Sigmoid colon (tissue), 4 donors: Measurements from ENCODE around the gene HAGH.

Experiments used
- EP300 ChIP-seq, 4 donors: sonication (generic); formaldehyde crosslinking; IDR thresholded peaks; one replicate each; pipeline ENCODE4 v1.6.1; 2017; ENCODE audit warnings: antibody characterized with exemption in 4 of 4
- POLR2A ChIP-seq, 2 donors: fragments of 450-650 bp; IDR thresholded peaks; one replicate each; pipeline ENCODE4 v1.6.1; 2016; ENCODE audit warnings: antibody characterized with exemption in 2 of 2, mild to moderate bottlenecking in 2 of 2, moderate library complexity in 2 of 2
- POLR2AphosphoS5 ChIP-seq, 4 donors: sonication (generic); formaldehyde crosslinking; IDR thresholded peaks; one replicate each; pipeline ENCODE4 v1.6.1; 2017; ENCODE audit warnings: antibody characterized with exemption in 4 of 4
- TF ChIP-seq, protein P1 (sequence below), 4 experiments: fragments of 450-650 bp in 3 of 4; fragments of 200-600 bp in 1 of 4; IDR thresholded peaks; one replicate each; pipeline ENCODE4 v1.5.1; 2016 to 2019; ENCODE audit warnings: antibody characterized with exemption in 4 of 4, mild to moderate bottlenecking in 3 of 4, moderate library complexity in 2 of 4

DNA sequence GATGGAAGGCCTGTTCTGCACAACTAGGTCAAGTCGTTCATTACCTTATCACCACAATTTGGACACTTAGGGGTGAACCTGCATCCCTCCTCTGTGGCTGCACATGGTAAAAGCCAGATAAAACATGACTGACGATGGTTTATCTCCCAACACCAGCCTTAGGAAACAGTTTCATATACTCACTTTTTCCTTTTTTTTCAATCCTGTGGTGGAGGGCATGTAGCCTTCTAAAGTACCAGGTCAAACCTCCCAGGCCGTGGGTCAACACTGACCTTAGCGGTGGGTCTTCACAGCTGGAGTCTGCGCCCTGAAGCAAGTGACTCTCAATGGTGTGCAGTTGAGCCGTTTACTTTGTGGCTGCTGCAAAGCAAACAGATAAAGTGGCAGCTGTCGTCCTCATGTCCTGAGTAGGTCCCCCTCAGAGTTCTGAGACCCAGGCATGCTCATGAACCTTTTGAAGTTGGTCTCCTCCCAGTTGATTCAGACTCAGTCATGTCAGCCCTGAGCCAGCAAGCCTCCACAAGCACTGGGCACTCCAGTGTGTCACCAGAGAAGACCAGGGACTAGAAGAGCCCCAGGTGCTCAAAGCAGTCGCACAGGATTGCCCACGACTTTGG lies 6.3 kb upstream of the HAGH start:
- TF ChIP-seq, protein P1, sequence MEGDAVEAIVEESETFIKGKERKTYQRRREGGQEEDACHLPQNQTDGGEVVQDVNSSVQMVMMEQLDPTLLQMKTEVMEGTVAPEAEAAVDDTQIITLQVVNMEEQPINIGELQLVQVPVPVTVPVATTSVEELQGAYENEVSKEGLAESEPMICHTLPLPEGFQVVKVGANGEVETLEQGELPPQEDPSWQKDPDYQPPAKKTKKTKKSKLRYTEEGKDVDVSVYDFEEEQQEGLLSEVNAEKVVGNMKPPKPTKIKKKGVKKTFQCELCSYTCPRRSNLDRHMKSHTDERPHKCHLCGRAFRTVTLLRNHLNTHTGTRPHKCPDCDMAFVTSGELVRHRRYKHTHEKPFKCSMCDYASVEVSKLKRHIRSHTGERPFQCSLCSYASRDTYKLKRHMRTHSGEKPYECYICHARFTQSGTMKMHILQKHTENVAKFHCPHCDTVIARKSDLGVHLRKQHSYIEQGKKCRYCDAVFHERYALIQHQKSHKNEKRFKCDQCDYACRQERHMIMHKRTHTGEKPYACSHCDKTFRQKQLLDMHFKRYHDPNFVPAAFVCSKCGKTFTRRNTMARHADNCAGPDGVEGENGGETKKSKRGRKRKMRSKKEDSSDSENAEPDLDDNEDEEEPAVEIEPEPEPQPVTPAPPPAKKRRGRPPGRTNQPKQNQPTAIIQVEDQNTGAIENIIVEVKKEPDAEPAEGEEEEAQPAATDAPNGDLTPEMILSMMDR (IDR thresholded peaks at IDR 0.05), result no peak
- TF ChIP-seq POLR2A (IDR thresholded peaks at IDR 0.05), result no peak
- no peak for TF ChIP-seq EP300 (IDR thresholded peaks at IDR 0.05)
- TF ChIP-seq POLR2AphosphoS5 (IDR thresholded peaks at IDR 0.05), result no peak
